DOHH2 (cell line): Measurements from ENCODE around the gene SLC8B1.

Experiments used
- H3F3A ChIP-seq: fragments of 200-600 bp; sonication (generic), shearing (Covaris generic); 2 replicates; pipeline ENCODE4 v1.6.0; 2016; ENCODE audit warnings: antibody characterized with exemption, mild to moderate bottlenecking; ENCODE audit not compliant: control insufficient read depth, insufficient read depth
- H3K27ac ChIP-seq: fragments of 200-600 bp; sonication (generic); 2 replicates; pipeline ENCODE4 v1.5.1; 2014; ENCODE audit warnings: low read depth, mild to moderate bottlenecking, low read length, moderate library complexity
- H3K27me3 ChIP-seq: fragments of 200-600 bp; sonication (generic); 2 replicates; pipeline ENCODE4 v1.6.1; 2014; ENCODE audit warnings: mild to moderate bottlenecking, low read length, mixed read lengths; ENCODE audit not compliant: control insufficient read depth
- H3K36me3 ChIP-seq: fragments of 200-600 bp; sonication (generic); 2 replicates; pipeline ENCODE4 v1.6.1; 2014; ENCODE audit warnings: mild to moderate bottlenecking, low read length, moderate library complexity, mixed read lengths; ENCODE audit not compliant: control insufficient read depth
- H3K4me1 ChIP-seq: fragments of 200-600 bp; sonication (generic); 2 replicates; pipeline ENCODE4 v1.6.1; 2014; ENCODE audit warnings: mild to moderate bottlenecking, low read length, mixed read lengths; ENCODE audit not compliant: control insufficient read depth
- H3K4me2 ChIP-seq: fragments of 200-600 bp; sonication (generic); 2 replicates; pipeline ENCODE4 v1.6.0; 2014; ENCODE audit warnings: mild to moderate bottlenecking, low read length, moderate library complexity
- H3K4me3 ChIP-seq: fragments of 200-600 bp; sonication (generic); 2 replicates; pipeline ENCODE4 v1.5.1; 2014; ENCODE audit warnings: mild to moderate bottlenecking, low read length, mixed read lengths
- H3K79me2 ChIP-seq: fragments of 200-600 bp; sonication (generic); 2 replicates; pipeline ENCODE4 v1.6.1; 2014; ENCODE audit warnings: mild to moderate bottlenecking, low read length, mixed read lengths; ENCODE audit not compliant: control insufficient read depth
- H3K9me2 ChIP-seq: fragments of 200-600 bp; sonication (generic); replicated peaks from 2 replicates; pipeline ENCODE4 v1.6.1; 2014; ENCODE audit warnings: mild to moderate bottlenecking, low read length, mixed read lengths; ENCODE audit not compliant: control insufficient read depth
- H3K9me3 ChIP-seq: fragments of 200-600 bp; sonication (generic); 2 replicates; pipeline ENCODE4 v1.6.1; 2014; ENCODE audit warnings: antibody characterized with exemption, low read length, mixed read lengths; ENCODE audit not compliant: control insufficient read depth, insufficient read depth
- H4K20me1 ChIP-seq: fragments of 200-600 bp; sonication (generic); 2 replicates; pipeline ENCODE4 v1.6.0; 2014; ENCODE audit warnings: low read depth, mild to moderate bottlenecking, antibody characterized with exemption, low read length, moderate library complexity; ENCODE audit not compliant: control insufficient read depth, insufficient read depth
- CTCF ChIP-seq: fragments of 200-600 bp; sonication (generic); IDR thresholded peaks from one replicate; pipeline ENCODE4 v1.5.1; 2014; ENCODE audit warnings: antibody characterized with exemption, mild to moderate bottlenecking, low read depth, low read length; ENCODE audit not compliant: poor library complexity, severe bottlenecking
- EZH2phosphoT487 ChIP-seq: fragments of 200-600 bp; sonication (generic); IDR thresholded peaks from 2 replicates; pipeline ENCODE4 v1.6.1; 2017; ENCODE audit warnings: borderline replicate concordance, mild to moderate bottlenecking, antibody characterized with exemption, low read length, moderate library complexity, mixed read lengths

The SLC8B1 gene

GRCh38 chr12:113372371-113372770, 37.5 kb upstream of the SLC8B1 start:
- Histone ChIP-seq H3K9me3 (no peaks in the 10 kb centered on the region), H3K4me3 (no peak overlapping the region), H3K27ac (no peak overlapping the region), H3K4me2 (no peak overlapping the region), H3K79me2 (no peaks in the 10 kb centered on the region), H4K20me1 (no peaks in the 10 kb centered on the region), H3K4me1 (no peaks in the 10 kb centered on the region), H3F3A (no peaks in the 10 kb centered on the region), H3K36me3 (no peaks in the 10 kb centered on the region), H3K9me2 (no peaks in the 10 kb centered on the region), H3K27me3 (no peaks in the 10 kb centered on the region)
- TF ChIP-seq EZH2phosphoT487 (no peak), CTCF (no peak)

GRCh38 chr12:113371808-113372207, 36.9 kb upstream of the SLC8B1 start:
- no peaks in the 10 kb centered on the region for H3K36me3 ChIP-seq
- H3K79me2 ChIP-seq, result no peaks in the 10 kb centered on the region
- H3K27me3 ChIP-seq, result no peaks in the 10 kb centered on the region
- H3F3A ChIP-seq, result no peaks in the 10 kb centered on the region
- TF ChIP-seq EZH2phosphoT487 (no peak), CTCF (no peak)
- no peaks in the 10 kb centered on the region for H3K9me3 ChIP-seq
- H3K4me1 ChIP-seq, result no peaks in the 10 kb centered on the region
- no peaks in the 10 kb centered on the region for H3K9me2 ChIP-seq
- H3K4me3 ChIP-seq, result no peak overlapping the region
- no peak overlapping the region for H3K4me2 ChIP-seq
- no peak overlapping the region for H3K27ac ChIP-seq
- H4K20me1 ChIP-seq, result no peaks in the 10 kb centered on the region

- Histone ChIP-seq H3K79me2 (no peaks in the 10 kb centered on the region), H3K4me2 (no peak overlapping the region), H3K36me3 (no peaks in the 10 kb centered on the region), H3K4me1 (no peaks in the 10 kb centered on the region), H3F3A (no peaks in the 10 kb centered on the region), H3K9me2 (no peaks in the 10 kb centered on the region), H3K27me3 (no peaks in the 10 kb centered on the region), H3K27ac (no peak overlapping the region), H3K4me3 (no peak overlapping the region), H4K20me1 (no peaks in the 10 kb centered on the region), H3K9me3 (no peaks in the 10 kb centered on the region)
- TF ChIP-seq EZH2phosphoT487 (no peak), CTCF (no peak)
These were observed 36.2 kb upstream of the SLC8B1 start for GRCh38 chr12:113370923-113371682.
